ENCODE data around the gene RBM20.
"Not testable (repeated sequence)": the region's sequence is repeated elsewhere in the genome, so short reads cannot be mapped to it uniquely, and the experiment has no call there.

The RBM20 gene

DNA sequence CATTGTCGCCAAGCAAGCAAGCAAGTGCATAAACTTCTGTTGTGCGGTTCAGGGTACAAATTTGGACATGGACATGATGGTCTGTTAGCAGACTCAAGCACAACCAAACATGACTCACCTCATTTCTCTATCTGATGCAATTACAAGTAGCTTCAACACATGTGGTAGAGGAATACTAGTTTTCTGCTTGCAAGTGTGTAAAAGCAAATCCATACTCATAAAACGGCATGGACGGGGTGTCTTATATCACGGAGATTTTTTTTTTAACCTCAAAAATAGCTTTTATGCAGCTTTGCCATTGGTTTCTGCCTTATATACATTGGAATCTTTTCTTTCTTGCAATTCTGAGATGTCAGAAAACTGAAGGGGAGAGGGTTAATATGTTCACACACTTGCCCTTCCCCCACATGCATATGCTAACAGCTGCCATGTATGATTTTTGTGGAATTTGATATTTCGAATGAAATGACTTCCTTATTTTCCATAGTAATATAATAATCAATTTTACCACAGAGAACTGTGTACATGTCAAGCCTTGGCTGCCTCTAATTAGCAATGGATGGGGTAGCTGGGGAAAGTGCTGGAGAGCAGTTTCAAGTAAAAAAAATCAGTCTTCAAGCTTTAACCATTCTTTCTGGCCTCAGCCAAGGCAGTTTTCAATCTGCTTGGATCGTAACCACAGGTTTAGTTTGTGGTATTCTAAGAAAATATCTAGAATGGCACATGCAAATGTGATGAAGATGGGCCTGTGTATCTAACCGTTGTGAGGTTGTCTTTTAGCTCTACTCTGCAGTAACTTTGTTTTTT, 121.6 kb downstream of the RBM20 start:
- DNase-seq (ENCODE audit: low spot score): peak; percentile 63

DNA sequence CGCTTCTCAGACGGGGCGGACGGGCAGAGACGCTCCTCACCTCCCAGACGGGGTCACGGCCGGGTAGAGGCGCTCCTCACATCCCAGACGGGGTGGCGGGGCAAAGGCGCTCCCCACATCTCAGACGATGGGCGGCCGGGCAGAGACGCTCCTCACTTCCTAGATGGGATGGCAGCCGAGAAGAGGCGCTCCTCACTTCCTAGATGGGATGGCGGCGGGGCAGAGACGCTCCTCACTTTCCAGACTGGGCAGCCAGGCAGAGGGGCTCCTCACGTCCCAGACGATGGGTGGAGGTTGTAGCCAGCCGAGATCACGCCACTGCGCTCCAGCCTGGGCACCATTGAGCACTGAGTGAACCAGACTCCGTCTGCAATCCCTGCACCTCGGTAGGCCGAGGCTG, 123.5 kb downstream of the RBM20 start:
- DNase-seq (ENCODE audit: low spot score): not testable (repeated sequence)

DNA sequence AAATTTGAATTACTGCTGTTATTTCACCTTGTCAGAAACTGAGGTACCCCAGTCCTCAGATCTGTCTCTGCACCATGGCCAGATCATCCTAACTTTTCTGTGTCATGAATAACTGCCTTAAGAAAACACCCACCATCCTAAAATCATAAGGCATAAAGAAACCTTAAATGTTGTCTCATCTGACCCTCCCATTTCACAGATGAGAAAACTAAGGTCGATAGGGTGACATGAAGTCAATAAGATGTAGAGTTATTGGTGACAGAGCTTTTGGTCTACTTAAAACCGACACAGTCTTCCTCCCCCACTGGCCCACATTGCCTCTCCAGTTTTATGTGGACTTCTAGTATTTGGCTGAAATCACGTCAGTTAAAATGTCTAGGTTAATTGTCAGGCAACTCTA, 126.1 kb downstream of the RBM20 start:
- no peak for DNase-seq (ENCODE audit: low spot score)

DNA sequence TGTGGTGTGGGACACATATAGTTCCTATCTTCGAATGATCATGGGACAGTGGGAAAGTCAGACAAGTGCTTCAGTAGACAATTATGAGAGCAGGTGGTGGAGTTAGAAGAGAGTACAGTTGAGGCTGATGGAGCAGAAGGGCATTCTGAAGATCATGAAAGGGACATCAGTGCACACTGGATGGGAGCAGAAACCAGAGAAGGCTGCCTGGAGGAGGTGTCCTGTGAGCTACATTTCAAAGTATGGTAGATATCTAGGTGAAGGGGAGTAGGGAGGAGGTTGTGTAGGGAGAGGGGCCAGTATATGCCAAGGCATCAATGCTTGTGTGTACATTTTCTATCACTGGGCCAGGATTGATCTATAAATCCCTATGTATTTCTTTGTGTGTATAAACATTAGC, 127.3 kb downstream of the RBM20 start:
- DNase-seq (ENCODE audit: low spot score): no peak

DNA sequence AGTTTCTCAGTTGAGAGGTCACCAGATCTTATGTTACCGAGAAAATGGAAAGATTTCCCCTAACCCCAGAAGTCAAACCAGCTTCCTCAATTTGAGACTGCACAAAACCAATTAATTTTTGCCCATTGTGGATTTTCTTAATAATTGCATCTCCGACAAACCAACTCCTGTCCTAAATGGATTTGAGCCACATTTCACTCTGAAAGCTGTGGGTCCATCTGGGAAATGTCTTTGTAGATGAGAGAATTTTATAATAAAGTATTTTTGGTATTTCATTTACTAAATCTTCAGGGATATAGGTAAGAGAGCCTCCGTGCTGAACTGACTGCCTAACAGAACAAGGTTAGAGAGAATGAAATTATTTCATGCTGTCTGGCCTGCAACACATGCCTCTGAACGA, 127.9 kb downstream of the RBM20 start:
- DNase-seq (ENCODE audit: low spot score): no peak

DNA sequence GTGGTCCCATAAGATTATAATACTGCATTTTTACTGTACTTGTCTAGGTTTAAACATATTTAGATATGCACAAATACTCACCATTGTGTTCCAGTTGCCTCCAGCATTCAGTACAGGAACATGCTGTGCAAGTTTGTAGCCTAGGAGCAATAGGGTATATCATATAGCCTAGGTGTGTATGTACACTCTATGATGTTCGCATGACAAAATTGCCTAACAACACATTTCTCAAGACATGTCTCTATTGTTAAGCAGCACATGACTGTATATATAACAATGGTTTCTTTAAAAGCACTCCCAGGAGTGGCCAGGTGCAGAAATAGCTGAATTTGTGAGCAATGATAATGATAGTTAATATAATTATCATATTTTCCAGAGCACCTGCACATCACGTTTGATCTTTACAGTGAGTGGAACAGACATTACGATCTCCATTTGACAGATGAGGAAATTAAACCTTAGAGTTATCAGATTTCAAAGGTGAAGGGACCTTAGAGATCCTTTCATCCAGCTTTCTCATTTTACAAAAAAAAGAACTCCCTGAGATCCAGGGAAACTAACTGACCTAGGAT, 128.4 kb downstream of the RBM20 start:
- DNase-seq (ENCODE audit: low spot score): peak; percentile 81

DNA sequence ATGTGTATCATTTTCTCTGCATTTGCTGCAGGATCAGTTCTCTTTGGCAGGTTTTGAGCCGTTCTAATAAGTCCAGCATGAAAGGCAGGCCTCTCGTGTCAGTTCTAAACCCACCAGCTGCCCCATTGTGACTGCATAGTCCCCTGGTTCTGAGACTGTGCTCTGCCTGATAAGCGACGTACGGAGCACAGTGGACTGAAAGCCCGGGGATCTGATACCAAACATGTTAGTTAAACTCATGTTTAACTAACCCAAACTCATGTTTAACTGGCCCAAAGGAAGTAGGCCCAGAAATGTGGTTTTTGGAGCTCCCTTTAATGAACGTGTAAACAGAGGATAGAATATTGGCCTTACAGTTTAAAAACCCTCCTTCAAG, 129.5 kb downstream of the RBM20 start:
- DNase-seq (ENCODE audit: low spot score): peak; percentile 33

DNA sequence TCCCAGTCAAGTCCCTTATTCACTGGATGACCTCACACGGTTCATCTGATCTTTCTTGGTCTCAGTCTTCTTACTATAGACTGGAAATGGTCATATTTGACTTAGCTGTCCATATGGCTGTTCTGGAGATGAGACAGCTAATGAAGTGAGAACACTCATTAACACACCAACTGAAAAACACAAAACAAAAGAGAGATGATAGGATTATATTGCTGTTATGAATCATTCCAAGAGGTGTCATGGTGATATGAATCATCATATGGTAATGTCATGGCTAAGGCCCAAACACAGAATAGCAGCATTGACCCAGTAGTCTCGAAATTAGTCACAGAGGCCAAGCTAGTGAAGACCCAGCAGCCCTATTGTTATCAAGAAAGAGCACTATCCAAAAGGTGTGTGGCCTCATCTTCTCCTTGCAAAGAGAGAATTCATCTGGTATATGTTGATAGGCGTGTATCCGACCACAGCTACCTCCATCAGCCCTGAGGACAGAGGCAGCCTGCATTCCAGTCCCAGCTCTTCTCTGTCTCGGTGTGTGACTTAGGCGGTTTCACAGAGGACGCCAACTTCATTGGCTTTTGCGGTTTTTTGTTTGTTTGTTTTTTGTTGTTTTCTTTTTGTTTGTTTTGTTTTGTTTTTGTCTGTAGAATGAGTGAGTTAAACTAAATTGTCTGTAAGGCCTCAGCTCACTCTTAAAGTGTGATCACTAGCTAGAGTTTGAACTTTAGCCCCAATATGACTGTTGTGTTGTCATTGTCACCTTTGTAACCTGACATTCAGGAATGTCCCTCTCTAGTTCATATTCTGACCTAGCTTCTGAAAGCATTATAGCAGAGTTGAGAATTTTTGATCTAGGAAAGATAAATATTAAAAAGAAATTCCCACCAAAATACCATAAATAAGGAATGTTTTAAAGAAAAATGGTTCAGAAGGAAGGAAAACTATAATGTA, 130.2 kb downstream of the RBM20 start:
- DNase-seq (ENCODE audit: low spot score): peak; percentile 97

DNA sequence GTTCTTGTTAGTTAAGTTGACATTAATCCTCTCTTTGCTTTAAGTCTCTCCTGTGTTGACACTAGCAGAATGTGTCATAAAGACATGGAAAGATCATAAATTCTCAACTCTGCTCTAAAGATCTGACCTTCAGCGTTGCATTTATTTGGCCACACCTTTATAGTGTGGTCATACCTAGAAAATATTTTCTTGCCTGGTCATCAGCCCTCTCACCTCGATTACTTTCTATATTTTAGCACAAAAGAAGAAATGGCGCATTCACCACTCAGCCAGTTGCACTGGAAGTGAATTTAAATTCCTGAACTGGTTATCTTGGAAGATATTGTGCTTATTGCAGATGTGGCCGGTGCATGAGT, 130.9 kb downstream of the RBM20 start:
- DNase-seq (ENCODE audit: low spot score): peak; percentile 93

DNA sequence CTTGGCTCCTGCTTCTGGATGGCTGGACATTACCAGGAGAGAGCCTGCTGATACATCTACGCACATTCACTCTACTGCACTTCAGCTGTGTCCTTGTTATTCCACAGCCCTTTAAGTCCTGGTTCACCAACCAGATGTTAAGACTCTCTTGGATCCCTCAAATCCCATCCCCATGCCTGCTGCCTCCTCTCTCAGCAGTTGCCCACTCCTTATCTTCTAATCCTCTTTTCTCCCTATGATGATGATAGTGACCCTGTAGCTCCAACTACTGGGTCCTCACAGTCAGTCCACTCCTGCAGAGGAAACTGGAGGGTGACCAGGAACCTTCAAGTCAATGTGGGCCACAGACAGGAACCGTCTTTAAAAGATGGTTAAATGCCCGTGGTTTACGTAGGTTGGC, 131.3 kb downstream of the RBM20 start:
- DNase-seq (ENCODE audit: low spot score): no peak

DNA sequence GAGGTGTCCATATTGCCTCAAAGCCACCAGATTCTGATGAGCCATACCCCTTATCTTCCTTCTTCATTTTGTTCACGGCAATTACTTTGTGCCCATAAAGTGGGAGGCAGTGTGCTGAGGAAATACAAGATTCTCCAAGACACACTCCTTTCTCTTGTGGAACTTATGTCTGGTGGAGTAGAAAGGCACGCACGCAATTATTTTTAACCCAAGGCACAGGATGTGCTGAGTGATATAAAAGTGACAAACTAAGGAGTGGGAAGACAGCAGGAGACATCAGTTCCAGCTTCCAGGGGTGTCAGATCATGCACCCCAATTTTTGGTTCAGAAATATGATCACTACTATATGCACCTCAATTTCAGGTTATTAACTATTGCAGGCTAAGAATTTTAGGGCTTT, 132.9 kb downstream of the RBM20 start:
- DNase-seq (ENCODE audit: low spot score): no peak

DNA sequence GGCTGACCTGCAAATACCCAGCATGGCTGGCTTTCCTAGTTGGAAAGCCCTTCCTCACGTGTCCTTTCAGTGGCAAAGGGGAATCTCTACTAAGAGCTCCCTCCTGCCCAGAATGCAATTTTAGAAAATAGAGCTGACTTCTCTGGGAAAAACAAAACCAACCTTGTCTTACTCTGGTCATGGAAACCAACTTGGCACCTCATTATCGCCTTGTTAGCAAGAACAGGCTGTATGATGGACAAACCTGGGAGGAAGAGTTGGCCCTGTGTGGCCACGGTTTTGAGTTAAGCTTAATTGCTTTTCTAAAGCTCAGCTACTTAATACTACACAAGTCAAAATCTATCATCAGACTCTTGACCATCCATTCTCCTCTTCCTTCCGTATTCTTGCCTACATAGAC, 133.5 kb downstream of the RBM20 start:
- no peak for DNase-seq (ENCODE audit: low spot score)

DNA sequence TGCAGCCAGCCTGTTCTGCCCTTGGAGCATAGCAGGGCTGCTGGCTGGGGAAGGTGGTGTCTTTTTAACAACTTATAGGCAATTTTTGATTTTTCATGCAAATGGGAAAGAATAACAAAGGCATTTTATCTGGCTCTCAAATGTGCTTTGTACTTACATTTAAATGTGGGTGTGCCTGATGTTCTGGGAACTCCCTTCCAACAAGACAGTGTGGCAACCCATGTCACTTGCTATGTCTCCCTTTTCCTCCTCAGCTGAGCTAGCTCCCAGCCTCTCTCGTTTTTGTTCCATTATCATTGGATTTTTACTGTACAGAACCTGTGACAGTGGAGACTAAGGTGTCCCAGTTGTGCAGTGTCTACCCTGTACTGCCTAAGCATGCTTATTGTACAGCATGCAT, 134.1 kb downstream of the RBM20 start:
- no peak for DNase-seq (ENCODE audit: low spot score)

DNA sequence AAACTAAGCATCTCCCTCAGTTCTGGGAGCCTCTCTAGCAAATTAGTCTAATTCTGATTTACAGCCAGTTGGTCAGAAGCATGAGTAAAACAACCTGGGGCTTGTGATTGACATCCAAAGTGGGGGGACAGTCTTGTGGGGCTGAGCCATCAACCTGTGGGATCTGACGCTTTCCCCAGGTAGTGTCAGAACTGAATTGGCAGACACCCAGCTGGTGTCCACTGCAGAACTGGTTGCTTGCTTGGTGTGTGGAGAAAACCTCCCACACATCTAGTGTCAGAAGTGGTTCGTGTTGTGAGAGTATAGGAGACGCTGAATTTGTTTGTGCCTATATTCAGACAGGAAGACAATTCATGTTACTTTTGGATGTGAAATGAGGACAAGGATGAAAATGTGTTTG, 135.4 kb downstream of the RBM20 start:
- no peak for DNase-seq (ENCODE audit: low spot score)

DNA sequence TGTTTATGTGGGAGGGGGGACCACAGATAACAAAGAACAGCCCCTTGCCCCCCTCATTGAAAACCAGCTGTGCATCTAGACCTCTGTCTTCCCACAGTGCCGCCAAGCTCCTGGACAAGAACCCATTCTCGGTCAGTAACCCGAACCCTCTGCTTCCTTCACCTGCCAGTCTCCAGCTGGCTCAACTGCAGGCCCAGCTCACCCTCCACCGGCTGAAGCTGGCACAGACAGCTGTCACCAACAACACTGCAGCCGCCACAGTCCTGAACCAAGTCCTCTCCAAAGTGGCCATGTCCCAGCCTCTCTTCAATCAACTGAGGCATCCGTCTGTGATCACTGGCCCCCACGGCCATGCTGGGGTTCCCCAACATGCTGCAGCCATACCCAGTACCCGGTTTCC, 136.6 kb downstream of the RBM20 start:
- no peak for DNase-seq (ENCODE audit: low spot score)

DNA sequence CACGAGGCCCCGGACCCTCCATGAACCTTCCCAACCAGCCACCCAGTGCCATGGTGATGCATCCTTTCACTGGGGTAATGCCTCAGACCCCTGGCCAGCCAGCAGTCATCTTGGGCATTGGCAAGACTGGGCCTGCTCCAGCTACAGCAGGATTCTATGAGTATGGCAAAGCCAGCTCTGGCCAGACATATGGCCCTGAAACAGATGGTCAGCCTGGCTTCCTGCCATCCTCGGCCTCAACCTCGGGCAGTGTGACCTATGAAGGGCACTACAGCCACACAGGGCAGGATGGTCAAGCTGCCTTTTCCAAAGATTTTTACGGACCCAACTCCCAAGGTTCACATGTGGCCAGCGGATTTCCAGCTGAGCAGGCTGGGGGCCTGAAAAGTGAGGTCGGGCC, 137.0 kb downstream of the RBM20 start:
- DNase-seq (ENCODE audit: low spot score): no peak

DNA sequence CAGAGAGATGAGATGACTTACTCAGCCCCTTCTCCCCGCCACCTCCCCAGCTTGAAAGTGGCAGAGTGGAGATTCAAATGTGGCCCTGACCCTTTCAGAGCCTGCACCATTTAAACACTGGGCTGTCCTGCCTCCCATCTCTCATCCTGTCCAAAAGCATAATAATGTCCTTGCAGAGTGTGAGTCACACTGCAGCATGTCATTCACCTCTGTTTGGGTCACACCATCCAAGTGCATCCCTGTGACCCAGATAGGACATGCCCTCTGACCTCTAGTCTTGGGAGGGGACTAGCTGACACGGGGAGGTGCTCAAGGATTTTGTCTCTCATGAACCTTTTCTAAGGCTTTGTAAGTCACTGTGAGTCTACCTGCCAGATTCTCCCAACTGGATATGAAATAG, 138.5 kb downstream of the RBM20 start:
- no peak for DNase-seq (ENCODE audit: low spot score)

DNA sequence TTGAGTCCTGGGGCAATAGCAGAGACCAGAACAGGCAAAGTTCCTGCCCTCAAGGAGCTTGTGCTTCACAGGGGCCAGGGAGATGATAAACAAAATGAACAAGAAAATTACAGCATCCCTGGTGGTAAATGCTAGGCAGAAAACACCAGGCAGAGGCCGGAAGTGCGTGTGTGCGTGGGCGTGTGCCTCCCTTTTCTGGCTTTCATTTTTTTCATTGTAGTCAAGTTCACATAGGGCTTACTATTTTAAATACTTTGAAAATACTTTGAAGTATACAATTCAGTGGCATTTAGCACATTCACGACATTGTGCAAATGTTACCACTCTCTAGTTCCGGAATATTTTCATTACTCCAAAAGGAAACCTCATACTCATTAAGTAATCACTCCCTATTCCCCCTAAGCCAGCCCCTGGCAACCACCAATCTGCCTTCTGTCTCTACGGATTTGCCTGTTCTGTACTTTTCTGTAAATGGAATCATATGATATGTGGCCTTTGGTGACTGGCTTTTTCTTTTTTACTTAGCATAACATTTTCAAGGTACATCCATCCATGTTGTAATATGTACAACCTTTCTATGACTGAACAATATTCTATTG, 139.5 kb downstream of the RBM20 start:
- DNase-seq (ENCODE audit: low spot score): no peak

DNA sequence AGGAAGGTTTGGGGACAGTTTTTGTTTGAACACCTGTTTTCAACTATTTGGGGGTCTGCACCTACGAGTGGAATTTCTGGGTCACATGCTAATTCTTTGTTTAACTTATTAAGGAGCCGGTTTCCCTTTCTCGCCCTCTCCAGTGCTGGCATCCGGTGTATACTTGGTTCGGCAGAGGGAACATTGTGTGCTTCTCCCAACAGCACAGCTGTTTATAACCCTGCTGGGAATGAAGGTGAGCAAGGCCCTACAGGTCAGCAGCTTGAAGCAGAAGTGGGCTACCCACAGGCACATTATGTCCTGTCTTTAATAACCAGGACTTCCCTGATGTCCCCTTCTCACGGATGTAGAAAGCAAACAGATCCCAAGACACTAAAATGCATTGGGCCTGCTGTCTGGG, 140.1 kb downstream of the RBM20 start:
- DNase-seq (ENCODE audit: low spot score): no peak

DNA sequence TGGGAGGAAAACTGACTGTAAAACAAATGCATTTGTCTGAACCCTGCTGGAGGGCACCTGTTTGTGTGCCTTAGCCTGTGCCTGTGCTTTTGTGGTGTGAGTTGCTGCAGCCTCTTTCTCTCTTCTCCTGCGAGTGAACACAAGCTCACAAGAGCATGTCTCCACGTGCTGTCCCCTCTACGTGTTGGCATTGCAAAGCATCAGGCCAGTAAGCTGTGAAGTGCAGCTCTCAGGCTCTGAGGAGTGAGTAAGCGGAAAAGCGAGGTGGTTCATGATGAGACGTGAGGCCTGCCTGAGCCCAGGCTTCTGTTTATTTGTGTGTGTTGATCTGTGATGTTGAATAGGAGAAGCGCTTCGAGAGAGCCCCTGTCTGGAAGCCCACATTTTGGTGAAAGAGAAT, 142.0 kb downstream of the RBM20 start:
- DNase-seq (ENCODE audit: low spot score): no peak

DNA sequence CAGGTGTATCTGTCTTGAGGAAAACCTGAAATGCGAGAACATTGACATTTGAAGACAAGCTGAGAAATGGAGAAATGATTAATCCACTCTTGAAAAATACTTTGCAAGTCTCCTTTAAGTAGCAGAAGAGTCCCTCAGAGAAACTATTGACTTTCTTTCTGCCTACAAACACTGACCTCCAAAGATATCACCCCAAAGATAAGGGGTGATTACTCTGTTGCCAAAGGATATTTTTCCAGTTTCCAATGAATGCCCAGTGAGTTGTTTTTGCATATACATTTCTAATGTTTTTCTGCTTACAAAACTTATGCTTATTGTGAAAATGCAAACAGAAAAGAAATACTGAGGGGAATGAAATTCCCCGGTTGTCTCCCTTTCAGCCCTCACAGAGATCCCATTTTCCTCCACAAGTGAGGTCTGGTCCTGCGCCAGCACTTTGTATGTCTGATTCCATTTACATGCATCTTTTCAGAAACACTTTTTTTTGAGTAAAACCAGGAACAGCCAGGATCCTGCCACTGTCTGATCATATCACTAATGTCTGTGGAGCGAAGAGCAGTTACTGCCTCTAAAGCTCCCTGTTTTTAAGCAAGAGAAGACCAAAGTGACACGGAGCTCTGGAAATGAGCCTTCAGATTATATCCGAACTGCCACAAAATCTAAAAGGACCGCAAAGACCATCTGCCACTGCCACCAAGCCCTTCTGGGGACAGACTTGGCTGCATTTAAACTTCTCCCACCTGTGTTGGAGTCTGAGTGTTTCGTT, 144.7 kb downstream of the RBM20 start:
- no peak for DNase-seq (ENCODE audit: low spot score)
